ENCODE measurements around the gene ZFP36.

Gene ZFP36

GRCh38 chr19:39419003-39419402 lies 12.4 kb downstream of the ZFP36 start:
- no peak overlapping the region for H3K4me3 ChIP-seq (ENCODE audit: low read depth, low read length)
- no peak for TF ChIP-seq CTCF (IDR thresholded peaks at IDR 0.05; ENCODE audit: low read depth, low read length)

- no peak for TF ChIP-seq CTCF (IDR thresholded peaks at IDR 0.05; ENCODE audit: low read depth, low read length)
- no peak overlapping the region for H3K4me3 ChIP-seq (ENCODE audit: low read depth, low read length)
Observed at GRCh38 chr19:39420769-39421168, 14.1 kb downstream of the ZFP36 start.

- H3K4me3 ChIP-seq (ENCODE audit: low read depth, low read length): no peak overlapping the region
- TF ChIP-seq CTCF (IDR thresholded peaks at IDR 0.05; ENCODE audit: low read depth, low read length): no peak
Observed at GRCh38 chr19:39422020-39422419, 15.4 kb downstream of the ZFP36 start.

- H3K4me3 ChIP-seq (ENCODE audit: low read depth, low read length): no peak overlapping the region
- TF ChIP-seq CTCF (IDR thresholded peaks at IDR 0.05; ENCODE audit: low read depth, low read length): no peak
Observed at GRCh38 chr19:39423258-39424086, 16.8 kb downstream of the ZFP36 start.

GRCh38 chr19:39424934-39425333 lies 18.3 kb downstream of the ZFP36 start:
- no peak overlapping the region for H3K4me3 ChIP-seq (ENCODE audit: low read depth, low read length)
- no peak for TF ChIP-seq CTCF (IDR thresholded peaks at IDR 0.05; ENCODE audit: low read depth, low read length)

GRCh38 chr19:39425744-39426143 lies 19.1 kb downstream of the ZFP36 start:
- no peak for TF ChIP-seq CTCF (IDR thresholded peaks at IDR 0.05; ENCODE audit: low read depth, low read length)
- no peak overlapping the region for H3K4me3 ChIP-seq (ENCODE audit: low read depth, low read length)

GRCh38 chr19:39426170-39426569 lies 19.5 kb downstream of the ZFP36 start:
- H3K4me3 ChIP-seq (ENCODE audit: low read depth, low read length): no peak overlapping the region
- TF ChIP-seq CTCF (IDR thresholded peaks at IDR 0.05; ENCODE audit: low read depth, low read length): no peak
